ENCODE measurements around the gene MYO1C. TPM values are rescaled to one million over a fixed set of nuclear protein-coding genes. Genes with fewer than 3 reads are reported as not detected.

MYO1C gene
- total and polyA plus RNA-seq, 9 of the 15 experiments (the other 6 are each of a cell fraction or from before 2014, with no cell fraction given) = 0.46 to 32.5 (median 11.6) TPM

- no peak for TF ChIP-seq RREB1 (CRISPR knock-in tag; IDR thresholded peaks at IDR 0.05)
- no peak for TF ChIP-seq EGR1 (conservative IDR thresholded peaks at IDR 0.05)
- no peak for TF ChIP-seq ZNF449 (CRISPR knock-in tag; IDR thresholded peaks at IDR 0.05)
- TF ChIP-seq YBX1 (IDR thresholded peaks at IDR 0.05) = no peak
- no peak for TF ChIP-seq CHD4 (IDR thresholded peaks at IDR 0.05; ENCODE audit: insufficient read depth, insufficient replicate concordance, low read depth, low read length, poor library complexity, severe bottlenecking)
- no peak for TF ChIP-seq FOXK1 (CRISPR knock-in tag; IDR thresholded peaks at IDR 0.05; ENCODE audit: borderline replicate concordance)
- TF ChIP-seq KDM4B (IDR thresholded peaks at IDR 0.05; ENCODE audit: borderline replicate concordance in 2 of 2, low read depth in 1 of 2) = 0 out of 4 replicates have a peak, but pooled peaks of 1 of the 2 experiments have one; percentile 52
- TF ChIP-seq RBFOX2 (IDR thresholded peaks at IDR 0.05; ENCODE audit: low read depth, low read length) = peak; percentile 82
- TF ChIP-seq HMG20A (CRISPR knock-in tag; conservative IDR thresholded peaks at IDR 0.05) = no peak
- no peak; the same call in none of the 2 replicates for TF ChIP-seq ELF1 (tag; IDR thresholded peaks at IDR 0.05)
- TF ChIP-seq SMARCB1 (IDR thresholded peaks at IDR 0.05; ENCODE audit: insufficient read length, low read depth) = no peak
- TF ChIP-seq FOXJ2 (tag; IDR thresholded peaks at IDR 0.05) = no peak
- TF ChIP-seq SMAD3 (CRISPR knock-in tag; conservative IDR thresholded peaks at IDR 0.05) = no peak
- TF ChIP-seq, protein P1, sequence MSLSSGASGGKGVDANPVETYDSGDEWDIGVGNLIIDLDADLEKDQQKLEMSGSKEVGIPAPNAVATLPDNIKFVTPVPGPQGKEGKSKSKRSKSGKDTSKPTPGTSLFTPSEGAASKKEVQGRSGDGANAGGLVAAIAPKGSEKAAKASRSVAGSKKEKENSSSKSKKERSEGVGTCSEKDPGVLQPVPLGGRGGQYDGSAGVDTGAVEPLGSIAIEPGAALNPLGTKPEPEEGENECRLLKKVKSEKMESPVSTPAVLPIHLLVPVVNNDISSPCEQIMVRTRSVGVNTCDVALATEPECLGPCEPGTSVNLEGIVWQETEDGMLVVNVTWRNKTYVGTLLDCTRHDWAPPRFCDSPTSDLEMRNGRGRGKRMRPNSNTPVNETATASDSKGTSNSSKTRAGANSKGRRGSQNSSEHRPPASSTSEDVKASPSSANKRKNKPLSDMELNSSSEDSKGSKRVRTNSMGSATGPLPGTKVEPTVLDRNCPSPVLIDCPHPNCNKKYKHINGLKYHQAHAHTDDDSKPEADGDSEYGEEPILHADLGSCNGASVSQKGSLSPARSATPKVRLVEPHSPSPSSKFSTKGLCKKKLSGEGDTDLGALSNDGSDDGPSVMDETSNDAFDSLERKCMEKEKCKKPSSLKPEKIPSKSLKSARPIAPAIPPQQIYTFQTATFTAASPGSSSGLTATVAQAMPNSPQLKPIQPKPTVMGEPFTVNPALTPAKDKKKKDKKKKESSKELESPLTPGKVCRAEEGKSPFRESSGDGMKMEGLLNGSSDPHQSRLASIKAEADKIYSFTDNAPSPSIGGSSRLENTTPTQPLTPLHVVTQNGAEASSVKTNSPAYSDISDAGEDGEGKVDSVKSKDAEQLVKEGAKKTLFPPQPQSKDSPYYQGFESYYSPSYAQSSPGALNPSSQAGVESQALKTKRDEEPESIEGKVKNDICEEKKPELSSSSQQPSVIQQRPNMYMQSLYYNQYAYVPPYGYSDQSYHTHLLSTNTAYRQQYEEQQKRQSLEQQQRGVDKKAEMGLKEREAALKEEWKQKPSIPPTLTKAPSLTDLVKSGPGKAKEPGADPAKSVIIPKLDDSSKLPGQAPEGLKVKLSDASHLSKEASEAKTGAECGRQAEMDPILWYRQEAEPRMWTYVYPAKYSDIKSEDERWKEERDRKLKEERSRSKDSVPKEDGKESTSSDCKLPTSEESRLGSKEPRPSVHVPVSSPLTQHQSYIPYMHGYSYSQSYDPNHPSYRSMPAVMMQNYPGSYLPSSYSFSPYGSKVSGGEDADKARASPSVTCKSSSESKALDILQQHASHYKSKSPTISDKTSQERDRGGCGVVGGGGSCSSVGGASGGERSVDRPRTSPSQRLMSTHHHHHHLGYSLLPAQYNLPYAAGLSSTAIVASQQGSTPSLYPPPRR (CRISPR knock-in tag; IDR thresholded peaks at IDR 0.05; ENCODE audit: borderline replicate concordance) = no peak
- no peak for TF ChIP-seq ZNF24 (IDR thresholded peaks at IDR 0.05)
Measured at GRCh38 chr17:1516388-1517161, 24.1 kb upstream of the MYO1C start, which contains the start of gene INPP5K (continued).
